Activated naive CD4-positive, alpha-beta T cell treated with Interleukin-2 at 50 U/mL for 16 hours (primary cell): ENCODE data around the gene TTC39A.

Experiments used
- DNase-seq: peaks from one replicate; pipeline ENCODE4 v3.0.0-alpha.2; 2020

The TTC39A gene

GRCh38 chr1:51296383-51297357 is 33.7 kb downstream of the TTC39A start:
- DNase-seq, result peak; percentile 77

- DNase-seq, result no peak
Observed at GRCh38 chr1:51295926-51296325, 34.4 kb downstream of the TTC39A start.

- DNase-seq, result no peak
Observed at GRCh38 chr1:51294566-51295184, 35.7 kb downstream of the TTC39A start.

GRCh38 chr1:51293898-51294515 is 36.4 kb downstream of the TTC39A start:
- DNase-seq, result no peak

- DNase-seq, result no peak
Observed at GRCh38 chr1:51290489-51290847, 39.9 kb downstream of the TTC39A start.

GRCh38 chr1:51289676-51290488 is 40.5 kb downstream of the TTC39A start:
- DNase-seq, result no peak

GRCh38 chr1:51288578-51288977 is 41.8 kb downstream of the TTC39A start:
- DNase-seq, result no peak

- DNase-seq, result no peak
Observed at GRCh38 chr1:51287966-51288365, 42.4 kb downstream of the TTC39A start.

GRCh38 chr1:51285055-51285454 is 45.3 kb downstream of the TTC39A start:
- DNase-seq, result no peak

- DNase-seq, result no peak
Observed at GRCh38 chr1:51284487-51284954, 45.8 kb downstream of the TTC39A start.

- no peak for DNase-seq
Observed at GRCh38 chr1:51283979-51284378, 46.4 kb downstream of the TTC39A start.

GRCh38 chr1:51282605-51283004 is 47.8 kb downstream of the TTC39A start:
- no peak for DNase-seq

- DNase-seq, result no peak
Observed at GRCh38 chr1:51281807-51282206, 48.6 kb downstream of the TTC39A start.

GRCh38 chr1:51280321-51280978 is 49.9 kb downstream of the TTC39A start:
- DNase-seq, result no peak

- DNase-seq, result no peak
Observed at GRCh38 chr1:51276286-51276685, 54.1 kb downstream of the TTC39A start.

GRCh38 chr1:51274676-51275075 is 55.7 kb downstream of the TTC39A start:
- no peak for DNase-seq

- no peak for DNase-seq
Observed at GRCh38 chr1:51272916-51273315, 57.4 kb downstream of the TTC39A start.

- DNase-seq, result no peak
Observed at GRCh38 chr1:51270751-51271150, 59.6 kb downstream of the TTC39A start.

GRCh38 chr1:51268634-51269033 is 61.7 kb downstream of the TTC39A start:
- DNase-seq, result no peak

GRCh38 chr1:51266791-51267190 is 63.6 kb downstream of the TTC39A start:
- DNase-seq, result no peak

GRCh38 chr1:51266181-51266580 is 64.2 kb downstream of the TTC39A start:
- no peak for DNase-seq

- no peak for DNase-seq
Observed at GRCh38 chr1:51265618-51266017, 64.7 kb downstream of the TTC39A start.
